ENCODE results near the gene VSIG4.

GRCh38 chrX:66017659-66018170 is 22.2 kb downstream of the VSIG4 start:
- TF ChIP-seq CTCF (IDR thresholded peaks at IDR 0.05) (no peak), POLR2AphosphoS5 (IDR thresholded peaks at IDR 0.05) (no peak), POLR2A (IDR thresholded peaks at IDR 0.05) (no peak)
